ENCODE data around the gene MAP2K7.
"Not testable (repeated sequence)": the region's sequence is repeated elsewhere in the genome, so short reads cannot be mapped to it uniquely, and the experiment has no call there.

The MAP2K7 gene

GRCh38 chr19:7908742-7909461 is 5.2 kb downstream of the MAP2K7 start:
- DNase-seq = no peak

GRCh38 chr19:7909471-7910067 is 5.9 kb downstream of the MAP2K7 start:
- no peak for DNase-seq

- DNase-seq = no peak
These were observed 6.9 kb downstream of the MAP2K7 start for GRCh38 chr19:7910321-7911161.

- DNase-seq = no peak
These were observed 7.9 kb downstream of the MAP2K7 start for GRCh38 chr19:7911508-7912143.

- DNase-seq = no peak
These were observed 8.5 kb downstream of the MAP2K7 start for GRCh38 chr19:7912144-7912696.

- no peak for DNase-seq
These were observed 9.3 kb downstream of the MAP2K7 start for GRCh38 chr19:7912697-7913564.

- DNase-seq = no peak
These were observed 10.0 kb downstream of the MAP2K7 start for GRCh38 chr19:7913652-7914051.

- no peak for DNase-seq
These were observed 10.4 kb downstream of the MAP2K7 start for GRCh38 chr19:7914099-7914498.

- no peak for DNase-seq
These were observed 10.9 kb downstream of the MAP2K7 start, which contains the start of gene TGFBR3L for GRCh38 chr19:7914598-7915045. Gene TGFBR3L, plus strand, starts transcription at chr19:7914830.

GRCh38 chr19:7915250-7916102 is 11.8 kb downstream of the MAP2K7 start:
- DNase-seq = no peak

GRCh38 chr19:7916103-7916954 is 12.7 kb downstream of the MAP2K7 start:
- peak in 3 of 4 experiments; percentile 19 to 44 (median 31) for DNase-seq

GRCh38 chr19:7916955-7917266 is 13.2 kb downstream of the MAP2K7 start:
- DNase-seq = no peak

- DNase-seq = peak in 3 of 4 experiments; percentile 20 to 60 (median 35)
These were observed 13.8 kb downstream of the MAP2K7 start for GRCh38 chr19:7917267-7918061.

GRCh38 chr19:7918062-7918614 is 14.5 kb downstream of the MAP2K7 start:
- not testable (repeated sequence) for DNase-seq

- no peak for DNase-seq
These were observed 15.1 kb downstream of the MAP2K7 start for GRCh38 chr19:7918615-7919421.

- peak; percentile 84 to 95 (median 90) for DNase-seq
These were observed 16.2 kb downstream of the MAP2K7 start, which contains the start of gene SNAPC2 for GRCh38 chr19:7919610-7920518. Gene SNAPC2, plus strand, starts transcription at chr19:7920338. Its CDS starts 29 bp downstream, at chr19:7920367.
